IMR-90 (cell line): Measurements from ENCODE around the gene CAMTA1. TPM values are rescaled to one million over a fixed set of nuclear protein-coding genes. Genes with fewer than 3 reads are reported as not detected.

Experiments
- ATAC-seq: fragments of 200-7000 bp; cut with Tn5 transposase; 2 replicates; pipeline ENCODE4 v1.9.1; 2020; ENCODE audit warnings: low read depth, mild to moderate bottlenecking, moderate library complexity
- BruUV-seq: library from RNA; stranded (reverse); fragments of 400-500 nt; replicated peaks from 2 replicates; lab custom pipeline; 2021; lab: Mats Ljungman, UMichigan
- CTCF ChIA-PET: fragments of 300-600 bp; formaldehyde crosslinking; extraction: SDS; loops from one replicate; lab custom pipeline; 2021; ENCODE audit warnings: antibody characterized with exemption; lab: Yijun Ruan, JAX
- POLR2A ChIA-PET: fragments of 300-600 bp; sonication (Branson Sonifier 250); formaldehyde crosslinking; loops from one replicate; lab custom pipeline; 2022; ENCODE audit warnings: antibody characterized with exemption; ENCODE audit not compliant: unreplicated experiment; lab: Charles Lee
- DNase-seq: peaks from one replicate; pipeline ENCODE4 v3.0.0; 2013
- H2AFZ ChIP-seq: replicated peaks from 2 replicates; pipeline ENCODE3; 2013; ENCODE audit warnings: low read length, mild to moderate bottlenecking; ENCODE audit not compliant: poor library complexity
- H2AK5ac ChIP-seq: 2 replicates; pipeline ENCODE4 v1.6.1; 2013; ENCODE audit warnings: low read depth, low read length, inconsistent platforms
- H2AK9ac ChIP-seq: replicated peaks from 2 replicates; pipeline ENCODE3; 2013; ENCODE audit warnings: mild to moderate bottlenecking, low read depth, low read length, moderate library complexity; ENCODE audit not compliant: poor library complexity
- H2BK120ac ChIP-seq: 2 replicates; pipeline ENCODE4 v1.6.1; 2013; ENCODE audit warnings: low read depth, low read length, inconsistent platforms
- H2BK15ac ChIP-seq: 3 replicates; pipeline ENCODE4 v1.6.1; 2013; ENCODE audit warnings: low read depth, low read length, inconsistent platforms
- H2BK20ac ChIP-seq: 2 replicates; pipeline ENCODE4 v1.6.1; 2013; ENCODE audit warnings: low read depth, mild to moderate bottlenecking, inconsistent platforms, low read length, moderate library complexity
- H2BK5ac ChIP-seq: 2 replicates; pipeline ENCODE4 v1.6.1; 2013; ENCODE audit warnings: mild to moderate bottlenecking, low read depth, low read length, inconsistent platforms; ENCODE audit not compliant: poor library complexity, severe bottlenecking
- H3K14ac ChIP-seq: replicated peaks from 2 replicates; pipeline ENCODE4 v1.6.1; 2013; ENCODE audit warnings: low read depth, low read length, inconsistent platforms
- H3K18ac ChIP-seq: 2 replicates; pipeline ENCODE4 v1.6.1; 2013; ENCODE audit warnings: low read depth, low read length, control low read depth
- H3K23ac ChIP-seq: 2 replicates; pipeline ENCODE4 v1.6.1; 2013; ENCODE audit warnings: low read depth, low read length, inconsistent platforms
- H3K27ac ChIP-seq: 2 replicates; pipeline ENCODE4 v1.5.1; 2013; ENCODE audit warnings: mild to moderate bottlenecking, control low read depth, low read length; ENCODE audit not compliant: insufficient read depth
- H3K27me3 ChIP-seq: 2 replicates; pipeline ENCODE4 v1.6.1; 2013; ENCODE audit warnings: low read length; ENCODE audit not compliant: control insufficient read depth, insufficient read depth
- H3K36me3 ChIP-seq: 2 replicates; pipeline ENCODE4 v1.6.1; 2013; ENCODE audit warnings: low read length, mixed read lengths; ENCODE audit not compliant: control insufficient read depth, insufficient read depth
- H3K4ac ChIP-seq: 2 replicates; pipeline ENCODE4 v1.6.1; 2013; ENCODE audit warnings: low read depth, low read length, inconsistent platforms
- H3K4me1 ChIP-seq: 2 replicates; pipeline ENCODE4 v1.6.1; 2013; ENCODE audit warnings: low read length, mixed read lengths; ENCODE audit not compliant: control insufficient read depth, insufficient read depth
- H3K4me2 ChIP-seq: 2 replicates; pipeline ENCODE4 v1.6.1; 2013; ENCODE audit warnings: low read depth, mild to moderate bottlenecking, control low read depth, low read length, moderate library complexity
- H3K4me3 ChIP-seq: 2 replicates; pipeline ENCODE4 v1.5.1; 2013; ENCODE audit warnings: low read depth, mild to moderate bottlenecking, control low read depth, low read length, moderate library complexity; ENCODE audit not compliant: insufficient read depth
- H3K56ac ChIP-seq: 2 replicates; pipeline ENCODE4 v1.6.1; 2013; ENCODE audit warnings: low read length, inconsistent platforms; ENCODE audit not compliant: insufficient read depth; ENCODE audit errors: extremely low read depth
- H3K79me1 ChIP-seq, 2 experiments: 2 replicates each; pipeline ENCODE4 v1.6.1; 2013; ENCODE audit warnings: low read length in 2 of 2, inconsistent platforms in 1 of 2, low read depth in 1 of 2
- H3K9ac ChIP-seq: 2 replicates; pipeline ENCODE4 v1.6.1; 2013; ENCODE audit warnings: low read depth, low read length, control low read depth
- H3K9me1 ChIP-seq: 2 replicates; pipeline ENCODE4 v1.6.1; 2013; ENCODE audit warnings: low read length, inconsistent platforms; ENCODE audit not compliant: insufficient read depth
- H3K9me3 ChIP-seq: 2 replicates; pipeline ENCODE4 v1.6.1; 2013; ENCODE audit warnings: low read length; ENCODE audit not compliant: control insufficient read depth, insufficient read depth
- H4K20me1 ChIP-seq: 2 replicates; pipeline ENCODE4 v1.6.1; 2013; ENCODE audit warnings: low read length, inconsistent platforms; ENCODE audit not compliant: insufficient read depth
- H4K5ac ChIP-seq: 2 replicates; pipeline ENCODE4 v1.6.1; 2013; ENCODE audit warnings: mild to moderate bottlenecking, low read depth, low read length, control low read depth
- H4K8ac ChIP-seq, 2 experiments: 2 replicates each; pipeline ENCODE4 v1.6.1; 2013; ENCODE audit warnings: low read depth in 2 of 2, low read length in 2 of 2, control low read depth in 1 of 2, inconsistent platforms in 1 of 2
- H4K91ac ChIP-seq: 2 replicates; pipeline ENCODE4 v1.6.1; 2013; ENCODE audit warnings: low read depth, low read length, inconsistent platforms; ENCODE audit not compliant: insufficient read depth
- BHLHE40 ChIP-seq: fragments of 150-350 bp; IDR thresholded peaks from 2 replicates; pipeline ENCODE4 v1.6.1; 2016; ENCODE audit warnings: mild to moderate bottlenecking, low read depth, low read length
- CEBPB ChIP-seq: IDR thresholded peaks from 2 replicates; pipeline ENCODE4 v1.6.1; 2012; ENCODE audit warnings: low read depth, low read length, improper control_type of control experiment
- CHD1 ChIP-seq: IDR thresholded peaks from 2 replicates; pipeline ENCODE4 v1.6.1; 2012; ENCODE audit warnings: low read depth, low read length, improper control_type of control experiment
- FOS ChIP-seq: fragments of 150-350 bp; IDR thresholded peaks from 2 replicates; pipeline ENCODE4 v1.6.1; 2016; ENCODE audit warnings: low read depth, low read length
- MAFK ChIP-seq: IDR thresholded peaks from 2 replicates; pipeline ENCODE4 v1.6.1; 2012; ENCODE audit warnings: low read depth, low read length, improper control_type of control experiment
- MAZ ChIP-seq: IDR thresholded peaks from 2 replicates; pipeline ENCODE4 v1.6.1; 2012; ENCODE audit warnings: low read depth, mild to moderate bottlenecking, low read length, improper control_type of control experiment, moderate library complexity, borderline replicate concordance
- MXI1 ChIP-seq: IDR thresholded peaks from 2 replicates; pipeline ENCODE4 v1.6.1; 2012; ENCODE audit warnings: low read depth, mild to moderate bottlenecking, low read length, moderate library complexity, borderline replicate concordance
- NFE2L2 ChIP-seq: fragments of 150-350 bp; IDR thresholded peaks from 2 replicates; pipeline ENCODE4 v1.6.1; 2016; ENCODE audit warnings: low read depth, mild to moderate bottlenecking, low read length
- RAD21 ChIP-seq: IDR thresholded peaks from 2 replicates; pipeline ENCODE4 v1.6.1; 2012; ENCODE audit warnings: low read length, improper control_type of control experiment
- SMC3 ChIP-seq: fragments of 150-350 bp; IDR thresholded peaks from 2 replicates; pipeline ENCODE4 v1.6.1; 2016; ENCODE audit warnings: low read depth, mild to moderate bottlenecking, antibody characterized with exemption, low read length, moderate library complexity
- USF2 ChIP-seq: fragments of 150-350 bp; IDR thresholded peaks from 2 replicates; pipeline ENCODE4 v1.6.1; 2017; ENCODE audit warnings: mild to moderate bottlenecking, antibody characterized with exemption, low read length, low read depth
- WGBS, 2 experiments: methylation state at CpG; one replicate each; pipeline versions ENCODE4 v1.1.5 to v1.1.7; 2013; ENCODE audit warnings: missing lambda C conversion rate in 2 of 2; ENCODE audit not compliant: insufficient read length in 1 of 2; ENCODE audit errors: extremely low coverage in 2 of 2; 5-methylcytosine and 5-hydroxymethylcytosine counted together
- dilution Hi-C: fragments of 300-500 bp; cut with HindIII; formaldehyde crosslinking; loops from one replicate; pipeline ENCODE4 v1.14.3; 2018; ENCODE audit warnings: low sequenced_read_pairs; ENCODE audit not compliant: unreplicated experiment
- in situ Hi-C: fragments of 300-500 bp; cut with MboI; formaldehyde crosslinking; loops from 3 replicates; pipeline ENCODE4 v1.14.3; 2019; ENCODE audit warnings: low sequenced_read_pairs, inconsistent platforms, mixed read lengths
- intact Hi-C: fragments of 100-400 bp; cut with micrococcal nuclease; formaldehyde crosslinking; loops from 2 replicates; pipeline ENCODE4 v1.10.0; 2022
- polyA plus RNA-seq, 3 experiments: library from polyadenylated mRNA; depleted of rRNA; stranded (reverse); fragments of >200 nt; gene quantifications; 2 replicates each; pipeline ENCODE4 v1.2.3, GENCODE V29; 2012; ENCODE audit warnings: low replicate concordance in 1 of 3
- total RNA-seq: library from RNA; depleted of rRNA; stranded (reverse); fragments of >200 nt; gene quantifications from 2 replicates; pipeline ENCODE4 v1.2.3, GENCODE V29; 2012
- TF ChIP-seq, protein P1 (sequence below): fragments of 150-350 bp; IDR thresholded peaks from 2 replicates; pipeline ENCODE4 v1.6.1; 2016; ENCODE audit warnings: low read depth, mild to moderate bottlenecking, low read length, moderate library complexity, borderline replicate concordance
- TF ChIP-seq, protein P2 (sequence below): conservative IDR thresholded peaks from 2 replicates; pipeline ENCODE4 v1.5.1; 2012; ENCODE audit warnings: mild to moderate bottlenecking, low read depth, low read length, improper control_type of control experiment

The CAMTA1 gene
- total and polyA plus RNA-seq, 2 of the 4 experiments (the other 2 are of a cell fraction): 35.5 to 74.3 TPM

GRCh38 chr1:6911974-6912373 lies 126.7 kb downstream of the CAMTA1 start (continued):
- TF ChIP-seq USF2 (no peak), MAZ (no peak)

GRCh38 chr1:6912518-6912917 lies 127.3 kb downstream of the CAMTA1 start:
- Histone ChIP-seq H3K4me1 (no peaks in the 10 kb centered on the region), H4K8ac (no peak overlapping the region)
- TF ChIP-seq NFE2L2 (no peak), CHD1 (no peak), MAZ (no peak), MAFK (no peak), USF2 (no peak), MXI1 (no peak), RAD21 (no peak), CEBPB (no peak), SMC3 (no peak), BHLHE40 (no peak), FOS (no peak)
- TF ChIP-seq, protein P1, sequence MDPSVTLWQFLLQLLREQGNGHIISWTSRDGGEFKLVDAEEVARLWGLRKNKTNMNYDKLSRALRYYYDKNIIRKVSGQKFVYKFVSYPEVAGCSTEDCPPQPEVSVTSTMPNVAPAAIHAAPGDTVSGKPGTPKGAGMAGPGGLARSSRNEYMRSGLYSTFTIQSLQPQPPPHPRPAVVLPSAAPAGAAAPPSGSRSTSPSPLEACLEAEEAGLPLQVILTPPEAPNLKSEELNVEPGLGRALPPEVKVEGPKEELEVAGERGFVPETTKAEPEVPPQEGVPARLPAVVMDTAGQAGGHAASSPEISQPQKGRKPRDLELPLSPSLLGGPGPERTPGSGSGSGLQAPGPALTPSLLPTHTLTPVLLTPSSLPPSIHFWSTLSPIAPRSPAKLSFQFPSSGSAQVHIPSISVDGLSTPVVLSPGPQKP: no peak
- TF ChIP-seq, protein P2, sequence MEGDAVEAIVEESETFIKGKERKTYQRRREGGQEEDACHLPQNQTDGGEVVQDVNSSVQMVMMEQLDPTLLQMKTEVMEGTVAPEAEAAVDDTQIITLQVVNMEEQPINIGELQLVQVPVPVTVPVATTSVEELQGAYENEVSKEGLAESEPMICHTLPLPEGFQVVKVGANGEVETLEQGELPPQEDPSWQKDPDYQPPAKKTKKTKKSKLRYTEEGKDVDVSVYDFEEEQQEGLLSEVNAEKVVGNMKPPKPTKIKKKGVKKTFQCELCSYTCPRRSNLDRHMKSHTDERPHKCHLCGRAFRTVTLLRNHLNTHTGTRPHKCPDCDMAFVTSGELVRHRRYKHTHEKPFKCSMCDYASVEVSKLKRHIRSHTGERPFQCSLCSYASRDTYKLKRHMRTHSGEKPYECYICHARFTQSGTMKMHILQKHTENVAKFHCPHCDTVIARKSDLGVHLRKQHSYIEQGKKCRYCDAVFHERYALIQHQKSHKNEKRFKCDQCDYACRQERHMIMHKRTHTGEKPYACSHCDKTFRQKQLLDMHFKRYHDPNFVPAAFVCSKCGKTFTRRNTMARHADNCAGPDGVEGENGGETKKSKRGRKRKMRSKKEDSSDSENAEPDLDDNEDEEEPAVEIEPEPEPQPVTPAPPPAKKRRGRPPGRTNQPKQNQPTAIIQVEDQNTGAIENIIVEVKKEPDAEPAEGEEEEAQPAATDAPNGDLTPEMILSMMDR: no peak

More at GRCh38 chr1:6912518-6912917, 127.3 kb downstream of the CAMTA1 start:
- Histone ChIP-seq H2AFZ (no peak overlapping the region), H3K14ac (no peak overlapping the region), H3K27ac (no peak overlapping the region), H4K20me1 (no peaks in the 10 kb centered on the region; the same call in 1 of the 2 replicates), H3K79me1 (no peaks in the 10 kb centered on the region), H3K9me1 (no peaks in the 10 kb centered on the region), H3K56ac (no peak overlapping the region), H4K5ac (no peak overlapping the region), H3K18ac (no peak overlapping the region), H3K9ac (no peak overlapping the region), H3K4me3 (no peak overlapping the region), H2BK5ac (no peak overlapping the region), H3K9me3 (peaks cover 5% of the 10 kb centered on the region), H2BK20ac (no peak overlapping the region), H2BK15ac (no peak overlapping the region), H3K23ac (no peak overlapping the region), H2AK5ac (no peak overlapping the region), H3K4me2 (no peak overlapping the region), H3K4ac (no peak overlapping the region), H2BK120ac (no peak overlapping the region), H3K27me3 (peaks cover 9% of the 10 kb centered on the region; the same call in 1 of the 2 replicates), H2AK9ac (no peak overlapping the region), H4K91ac (no peak overlapping the region), H3K36me3 (no peaks in the 10 kb centered on the region)
- intact Hi-C loops: no loop called here
- ChIA-PET CTCF (no interaction called here), POLR2A (no interaction called here)
- ATAC-seq (no peak), DNase-seq (no peak)
- in situ Hi-C loops: no loop called here
- no CpG with 5 or more reads among the region's 9 CpGs for WGBS, 2 experiments
- dilution Hi-C loops: no loop called here
- BruUV-seq: no TSS peak
